ENCODE measurements around the gene RUBCNL. TPM values are rescaled to one million over a fixed set of nuclear protein-coding genes. Genes with fewer than 3 reads are reported as not detected.
A peak's percentile ranks its signal among the peaks of the same experiment; 100 is the strongest.
"Not testable (repeated sequence)": the region's sequence is repeated elsewhere in the genome, so short reads cannot be mapped to it uniquely, and the experiment has no call there.

The RUBCNL gene
- total RNA-seq, 1 experiment from 2014 or later, result not detected

GRCh38 chr13:46373623-46374022 lies 13.4 kb downstream of the RUBCNL start:
- no peak for DNase-seq (ENCODE audit: low spot score)

- DNase-seq (ENCODE audit: low spot score), result not testable (repeated sequence)
Observed at GRCh38 chr13:46372938-46373337, 14.1 kb downstream of the RUBCNL start.

DNA sequence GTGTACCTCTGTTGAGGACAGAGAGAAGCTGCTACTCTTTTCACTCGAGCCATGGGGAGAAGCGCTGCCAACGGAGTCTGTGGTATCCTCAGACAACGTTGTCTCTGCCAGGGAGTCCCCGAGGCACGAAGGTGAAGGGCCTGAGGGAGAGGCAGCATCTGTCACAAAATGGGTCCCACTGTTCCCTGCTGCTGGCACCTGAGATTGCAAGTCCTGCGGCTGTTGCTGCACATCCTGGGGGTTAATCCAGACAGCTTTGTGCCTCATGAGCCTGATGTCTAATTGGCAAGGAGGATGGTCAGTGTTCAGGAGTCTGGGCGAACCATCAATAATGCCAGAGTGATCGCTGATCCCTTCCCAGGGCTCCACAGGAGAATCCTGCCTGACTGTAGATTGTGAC lies 15.0 kb downstream of the RUBCNL start:
- no peak for DNase-seq (ENCODE audit: low spot score)

DNA sequence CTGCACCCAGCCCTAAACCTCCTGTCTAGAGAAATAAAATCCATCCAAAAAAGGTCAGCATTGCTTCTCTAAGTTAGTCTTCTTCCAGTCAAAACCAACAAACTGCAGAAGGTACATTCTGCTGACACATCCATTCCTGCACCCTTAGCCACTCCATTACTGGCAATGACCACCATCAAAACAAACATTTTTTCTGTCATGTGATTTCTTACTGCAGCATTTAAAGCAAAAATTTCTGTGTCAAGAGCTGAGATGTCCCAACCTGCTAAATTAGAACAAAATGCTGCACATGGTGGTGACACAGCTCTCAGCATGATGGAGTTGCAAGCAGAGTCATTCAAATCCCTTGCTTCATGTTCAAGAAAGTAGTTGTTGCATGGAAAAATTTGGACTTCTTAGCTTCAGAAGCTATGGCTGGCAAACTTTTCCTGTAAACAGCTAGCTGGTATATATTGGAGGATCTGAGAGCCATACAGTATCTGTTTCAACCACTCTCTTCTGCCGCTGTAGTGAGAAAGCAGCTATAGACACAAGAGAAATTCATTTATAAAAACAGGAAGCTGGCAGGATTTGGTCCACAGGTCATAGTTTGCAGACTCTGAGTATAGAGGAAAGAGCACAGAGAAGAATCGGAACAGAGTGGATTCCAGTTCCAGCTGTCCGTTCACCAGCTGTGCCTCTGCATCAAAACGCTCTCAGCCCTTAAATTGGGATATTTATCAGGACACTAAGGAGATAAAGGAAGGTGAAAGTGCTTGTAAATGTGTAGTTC lies 17.4 kb downstream of the RUBCNL start:
- no peak for DNase-seq (ENCODE audit: low spot score)

DNA sequence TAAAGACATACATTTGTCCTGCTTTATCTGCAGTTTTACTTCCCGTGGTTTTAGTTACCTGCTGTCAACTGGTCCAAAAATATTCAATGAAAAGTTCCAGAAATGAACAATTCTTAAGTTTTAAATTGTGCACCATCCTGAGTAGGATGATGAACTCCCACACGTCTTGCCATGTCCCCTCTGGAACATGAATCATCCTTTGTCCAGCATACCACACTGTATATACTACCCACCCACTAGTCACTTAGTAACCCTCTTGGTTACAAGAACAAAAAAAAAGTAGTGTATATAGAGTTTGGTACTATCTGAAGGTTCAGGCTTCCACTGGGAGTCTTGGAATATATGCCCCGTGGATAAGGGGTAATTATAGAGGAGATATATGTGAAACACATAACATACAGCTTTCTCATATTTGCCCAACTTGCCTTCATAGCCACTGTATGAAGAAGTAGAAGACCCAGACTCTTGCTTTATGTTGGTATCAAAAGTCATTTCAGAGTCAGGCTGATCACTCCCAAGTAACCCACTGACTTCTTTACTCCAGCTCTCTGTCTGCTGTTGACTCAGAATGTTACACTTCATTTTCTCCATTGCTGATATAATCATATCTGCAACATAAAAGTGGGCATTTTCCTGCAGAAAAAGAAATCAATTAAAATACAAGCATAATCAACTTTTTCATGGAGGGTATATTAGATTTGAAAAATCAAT lies 19.3 kb downstream of the RUBCNL start:
- DNase-seq (ENCODE audit: low spot score), result no peak

DNA sequence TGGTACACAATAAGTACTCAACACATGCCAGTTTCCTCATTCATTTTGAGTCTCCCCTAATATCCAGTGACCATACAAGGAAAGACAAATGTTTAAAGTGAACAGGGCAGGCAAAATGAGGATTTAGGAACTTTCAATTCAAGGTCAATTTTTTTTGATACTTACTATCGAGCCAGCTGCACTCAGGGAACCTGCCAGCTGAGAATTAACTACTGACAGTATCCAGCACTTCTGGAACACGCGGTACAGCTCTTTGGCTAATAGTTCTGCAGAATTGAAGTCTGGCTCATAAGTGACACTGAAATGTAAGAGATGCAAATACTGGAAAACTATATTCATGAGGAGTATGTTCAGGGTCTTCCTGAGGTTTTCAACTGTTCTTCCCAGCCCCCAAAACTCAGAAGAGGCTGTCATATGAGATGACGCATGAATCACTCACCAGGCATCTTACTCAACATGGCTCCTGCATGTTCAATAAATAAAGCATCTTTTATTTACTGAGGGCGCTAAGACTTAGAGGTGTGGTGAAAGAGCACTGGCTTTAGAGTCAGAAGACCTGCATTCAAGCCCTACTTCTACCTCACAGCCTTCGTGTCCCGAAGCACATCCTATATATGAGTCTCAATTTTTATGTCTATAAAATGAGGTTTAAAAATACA lies 25.6 kb downstream of the RUBCNL start:
- DNase-seq (ENCODE audit: low spot score), result no peak

DNA sequence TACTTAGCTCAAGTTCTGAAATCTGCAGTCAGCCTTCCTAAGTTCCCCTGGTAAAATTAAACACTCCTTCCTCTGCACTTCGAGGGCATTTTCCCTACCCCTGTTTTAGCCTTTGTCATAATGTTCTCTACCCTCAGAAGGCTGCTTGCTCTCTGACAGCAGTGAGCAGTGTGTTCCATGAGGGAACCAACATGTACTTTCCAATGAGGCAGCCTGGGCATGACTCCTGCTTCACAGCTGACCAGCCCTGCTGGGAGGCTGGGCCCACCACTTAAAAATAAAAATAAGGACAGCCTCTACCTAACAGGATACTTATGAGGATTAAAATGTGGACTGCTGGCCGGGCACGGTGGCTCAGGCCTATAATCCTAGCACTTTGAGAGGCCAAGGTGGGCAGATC lies 26.4 kb downstream of the RUBCNL start:
- DNase-seq (ENCODE audit: low spot score), result no peak

- DNase-seq (ENCODE audit: low spot score), result no peak
Observed at GRCh38 chr13:46359714-46360113, 27.3 kb downstream of the RUBCNL start.

DNA sequence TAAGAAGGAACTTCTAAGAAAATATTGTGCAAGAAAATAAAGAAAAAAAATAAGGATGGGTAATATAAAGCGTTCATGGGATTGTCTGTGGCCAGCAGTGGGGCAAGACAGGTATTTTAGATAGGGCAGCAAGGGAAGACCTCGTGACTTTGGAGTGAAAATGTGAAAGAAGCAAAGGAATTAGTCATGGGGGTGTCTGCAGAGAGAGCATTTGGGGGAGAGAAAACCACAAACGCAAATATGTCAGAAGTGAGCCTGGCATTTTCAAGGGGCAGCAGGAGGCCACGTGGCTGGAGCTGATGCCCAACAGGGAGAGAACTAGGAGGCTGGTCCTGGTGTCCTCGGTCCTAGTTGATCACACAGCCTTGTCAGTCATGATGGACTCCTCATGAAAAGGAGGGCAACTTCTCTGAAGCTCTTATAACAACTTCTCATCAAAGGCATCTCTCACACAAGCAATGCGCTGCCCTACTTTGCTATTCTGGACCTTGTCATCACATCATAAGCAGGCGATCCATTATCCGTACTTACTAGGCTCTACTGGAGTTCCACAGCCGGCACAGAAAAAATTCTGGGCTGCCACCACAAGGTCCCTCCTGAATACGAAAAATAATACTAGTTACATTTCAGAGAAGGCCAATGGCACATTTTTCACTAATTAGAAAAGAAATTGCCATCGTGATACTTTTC lies 31.0 kb downstream of the RUBCNL start:
- no peak for DNase-seq (ENCODE audit: low spot score)

DNA sequence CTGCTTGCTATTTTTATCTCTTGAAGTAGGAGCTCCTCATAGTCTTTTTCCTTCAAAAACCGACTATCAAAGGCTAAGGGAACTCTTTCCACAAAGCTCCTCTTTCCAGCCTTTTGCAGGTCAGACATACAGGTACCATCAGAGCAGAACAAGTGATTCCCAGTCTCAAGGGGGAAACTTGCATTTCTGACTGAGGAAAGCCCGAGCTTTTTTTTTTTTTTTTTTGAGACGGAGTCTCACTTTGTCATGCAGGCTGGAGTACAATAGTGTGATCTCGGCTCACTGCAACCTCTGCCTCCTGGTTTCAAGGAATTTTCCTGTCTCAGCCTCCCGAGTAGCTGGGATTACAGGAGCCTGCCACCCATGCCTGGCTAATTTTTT lies 32.0 kb downstream of the RUBCNL start:
- no peak for DNase-seq (ENCODE audit: low spot score)

DNA sequence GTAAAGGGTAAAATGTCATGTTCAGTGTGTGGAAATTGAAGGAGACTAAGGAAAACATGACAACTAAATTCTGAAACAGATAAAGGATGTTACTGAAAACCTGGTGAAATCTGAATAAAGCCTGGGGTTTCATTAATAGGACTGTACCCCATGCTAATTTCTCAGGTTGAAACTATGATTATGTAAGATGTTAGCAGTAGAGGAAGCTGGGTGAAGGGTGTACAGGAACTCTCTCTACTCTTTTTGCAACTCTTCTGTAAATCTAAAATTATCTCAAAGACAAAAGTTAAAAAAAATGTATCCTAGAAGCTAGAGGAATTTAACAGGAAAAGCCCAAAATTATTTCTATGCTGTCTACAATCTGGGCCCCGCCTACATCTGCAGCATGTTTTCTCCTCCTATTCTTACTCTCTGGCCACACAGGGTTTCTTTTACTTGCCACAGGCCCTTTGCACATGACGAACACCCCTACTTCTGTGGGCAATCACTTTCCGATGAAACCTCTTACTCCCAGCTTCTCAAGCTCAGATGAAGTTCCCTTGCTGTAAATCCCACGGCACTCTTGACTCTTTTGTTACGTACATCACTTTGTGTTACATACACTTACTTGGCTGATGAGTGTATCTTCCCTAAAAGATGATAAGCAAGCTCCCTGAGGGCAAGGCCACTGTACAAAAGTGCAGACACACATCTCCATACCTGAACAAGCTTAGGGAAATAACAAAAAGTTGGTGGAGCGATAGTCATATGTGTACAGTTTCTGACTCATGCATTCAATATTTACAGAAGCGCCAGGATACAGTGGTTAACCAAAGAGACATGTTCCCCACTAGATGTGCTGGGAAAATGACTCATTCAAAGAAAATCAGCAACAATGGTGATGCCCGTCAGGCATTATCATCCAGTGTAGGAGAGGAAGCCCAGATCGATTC lies 32.6 kb downstream of the RUBCNL start:
- DNase-seq (ENCODE audit: low spot score), result peak; percentile 40

- no peak for DNase-seq (ENCODE audit: low spot score)
Observed at GRCh38 chr13:46352805-46353204, 34.2 kb downstream of the RUBCNL start.

DNA sequence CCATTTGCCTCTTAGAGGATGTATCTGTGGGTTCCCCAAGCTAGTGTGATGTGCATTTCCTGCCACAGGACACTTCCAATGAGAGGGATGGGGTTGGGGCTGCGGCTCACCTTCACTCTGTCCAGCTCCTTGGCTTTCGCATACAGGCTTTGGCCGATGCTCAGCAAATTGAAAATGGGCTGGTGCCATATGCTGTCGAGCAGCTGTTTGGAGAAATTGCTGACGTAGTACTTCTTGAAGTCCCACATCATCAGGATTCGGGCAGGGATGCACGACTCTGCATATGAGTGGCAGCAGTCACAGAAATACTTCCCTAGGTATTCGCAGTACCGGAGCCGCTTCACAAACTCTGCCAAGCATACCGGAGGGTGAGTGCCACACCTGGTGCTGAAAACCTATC lies 37.0 kb downstream of the RUBCNL start:
- no peak for DNase-seq (ENCODE audit: low spot score)

DNA sequence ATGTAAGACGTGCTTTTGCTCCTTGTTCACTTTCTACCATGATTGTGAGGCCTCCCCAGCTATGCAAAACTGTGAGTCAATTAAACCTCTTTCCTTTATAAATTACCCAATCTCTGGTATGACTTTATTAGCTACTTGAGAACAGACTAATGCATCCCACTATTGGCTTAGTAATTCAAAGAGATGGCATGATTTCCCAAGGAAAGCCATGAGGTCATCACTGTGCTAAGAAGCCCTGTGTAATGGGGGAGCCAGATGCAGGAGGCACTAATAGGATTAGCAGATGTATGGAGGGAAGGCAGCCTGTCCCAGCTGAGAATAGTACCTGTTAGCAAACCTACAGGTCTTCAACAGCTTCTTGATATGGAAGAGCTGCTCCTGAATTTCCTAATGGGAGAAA lies 38.1 kb downstream of the RUBCNL start:
- no peak for DNase-seq (ENCODE audit: low spot score)

DNA sequence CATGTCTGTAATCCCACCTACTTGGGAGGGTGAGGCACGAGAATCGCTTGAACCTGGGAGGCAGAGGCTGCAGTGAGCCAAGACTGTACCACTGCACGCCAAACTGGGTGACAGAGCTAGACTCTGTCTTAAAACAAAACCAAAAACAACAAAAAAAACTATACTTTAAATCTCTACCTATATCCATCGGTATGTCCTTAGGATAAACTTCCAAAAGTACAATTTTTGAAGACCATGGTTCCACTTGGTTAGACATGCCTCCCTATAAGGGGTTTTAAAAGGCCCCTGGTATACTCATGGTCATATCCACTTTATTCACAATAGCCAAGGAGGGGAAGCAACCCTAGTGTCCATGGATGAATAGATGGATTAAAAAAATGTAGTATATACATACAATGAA lies 39.8 kb downstream of the RUBCNL start:
- no peak for DNase-seq (ENCODE audit: low spot score)

DNA sequence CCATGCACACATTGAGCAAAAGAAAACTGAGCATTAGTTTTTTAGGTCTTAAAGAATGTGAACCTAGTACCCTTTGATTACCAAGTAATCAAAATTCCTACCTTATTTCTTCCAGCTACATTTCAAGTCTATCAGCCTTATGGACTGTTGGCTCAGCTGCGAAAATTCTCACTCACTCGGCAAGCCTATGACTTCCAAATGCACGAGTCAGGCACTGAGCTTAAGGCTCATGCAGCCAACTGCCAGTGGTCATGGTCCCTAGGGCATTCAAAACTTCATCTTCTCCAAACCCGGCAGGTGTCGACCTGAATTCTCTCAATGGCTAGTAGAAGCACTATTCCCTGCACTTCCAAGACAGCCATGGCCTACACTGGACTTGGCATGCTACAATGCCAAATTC lies 41.2 kb downstream of the RUBCNL start:
- DNase-seq (ENCODE audit: low spot score), result no peak

- DNase-seq (ENCODE audit: low spot score), result no peak
Observed at GRCh38 chr13:46345398-46345797, 41.7 kb downstream of the RUBCNL start.

GRCh38 chr13:46343279-46343994 lies 43.6 kb downstream of the RUBCNL start:
- no peak for DNase-seq (ENCODE audit: low spot score)

DNA sequence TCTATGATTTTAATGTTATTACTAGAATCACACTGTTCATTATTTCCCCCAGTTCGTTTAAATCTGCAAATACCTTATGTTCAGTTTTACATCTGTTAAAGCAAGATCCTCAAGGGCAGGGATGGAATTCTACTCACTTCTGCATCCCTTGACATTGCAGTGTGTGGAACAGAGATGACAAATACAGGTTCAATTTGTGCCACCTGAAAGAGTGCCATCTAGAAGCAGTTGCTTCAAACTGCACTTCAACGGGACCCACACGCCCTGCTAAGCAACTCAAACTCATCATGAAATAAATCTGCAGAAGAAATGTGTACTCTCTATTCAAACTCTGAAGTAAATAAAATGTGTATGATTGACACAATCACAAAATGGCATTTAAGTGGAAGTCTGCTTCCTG lies 44.5 kb downstream of the RUBCNL start:
- DNase-seq (ENCODE audit: low spot score), result peak; percentile 20

- no peak for DNase-seq (ENCODE audit: low spot score)
Observed at GRCh38 chr13:46341112-46341711, 45.8 kb downstream of the RUBCNL start.

Measured in HT-29 (cell line).